Activated CD4-positive, alpha-beta T cell treated with anti-CD3 and anti-CD28 coated beads for 1 hour (primary cell): ENCODE data around the gene GOLPH3L.
"Not testable (repeated sequence)": the region's sequence is repeated elsewhere in the genome, so short reads cannot be mapped to it uniquely, and the experiment has no call there.

ENCODE experiments used
- DNase-seq: peaks from one replicate; pipeline ENCODE4 v3.0.0-alpha.2; 2020

GOLPH3L gene

GRCh38 chr1:150696995-150697927 is at the start of gene GOLPH3L:
Gene GOLPH3L, minus strand, starts transcription at chr1:150697154. Its CDS starts 2,316 bp downstream, at chr1:150694838.
- peak; percentile 80 for DNase-seq

DNA sequence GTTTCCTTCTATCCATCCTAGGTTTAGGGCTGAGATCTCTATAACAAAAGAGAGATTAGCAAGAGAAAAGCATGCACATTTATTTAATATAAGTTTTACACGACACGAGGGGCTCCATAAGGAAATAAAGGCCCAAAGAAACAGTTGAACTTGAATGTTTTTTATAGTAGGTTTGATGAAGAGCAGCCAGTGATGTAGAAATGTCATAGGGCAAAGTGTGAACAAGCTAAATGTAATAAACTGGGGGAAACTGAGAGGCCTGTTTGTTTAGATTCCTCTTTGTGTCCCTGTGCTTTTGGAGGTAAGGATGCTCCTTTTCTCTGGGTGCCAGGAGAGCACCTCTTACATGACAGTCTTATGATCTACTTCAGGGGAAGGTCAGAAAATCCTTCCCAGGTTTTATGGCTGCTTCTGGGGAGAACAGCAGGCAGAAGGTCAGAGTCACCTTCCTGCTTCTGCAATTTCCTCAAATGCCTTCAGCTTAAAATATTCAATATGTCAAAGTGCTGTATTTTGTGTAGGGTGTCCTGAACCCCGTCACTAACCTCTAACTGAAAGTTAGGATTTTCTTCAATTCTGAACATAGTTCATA is 33.3 kb upstream of the GOLPH3L start:
- no peak for DNase-seq

- no peak for DNase-seq
Measured at GRCh38 chr1:150724336-150724735, 27.4 kb upstream of the GOLPH3L start.

- no peak for DNase-seq
Measured at GRCh38 chr1:150720703-150721102, 23.7 kb upstream of the GOLPH3L start, which contains the start of gene HORMAD1. Gene HORMAD1, minus strand, starts transcription at chr1:150720895. Its CDS starts 1,390 bp downstream, at chr1:150719505.

- no peak for DNase-seq
Measured at GRCh38 chr1:150720098-150720497, 23.1 kb upstream of the GOLPH3L start.

- DNase-seq, result no peak
Measured at GRCh38 chr1:150718225-150718891, 21.4 kb upstream of the GOLPH3L start.

DNA sequence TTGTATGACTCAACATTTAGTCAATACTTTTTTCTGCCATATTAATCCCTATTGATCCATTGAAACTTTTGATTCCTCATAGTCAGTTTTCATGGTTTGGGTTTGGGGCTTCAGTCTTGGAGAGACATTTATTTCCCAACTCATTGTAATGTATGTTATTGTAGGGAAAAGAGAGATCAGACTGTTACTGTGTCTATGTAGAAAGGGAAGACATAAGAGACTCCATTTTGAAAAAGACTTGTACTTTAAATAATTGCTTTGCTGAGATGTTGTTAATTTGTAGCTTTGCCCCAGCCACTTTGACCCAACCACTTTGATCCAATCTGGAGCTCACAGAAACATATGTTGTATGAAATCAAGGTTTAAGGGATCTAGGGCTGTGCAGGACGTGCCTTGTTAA is 12.1 kb upstream of the GOLPH3L start:
- DNase-seq, result not testable (repeated sequence)

- DNase-seq, result no peak
Measured at GRCh38 chr1:150708595-150708994, 11.6 kb upstream of the GOLPH3L start.

- DNase-seq, result no peak
Measured at GRCh38 chr1:150706091-150706490, 9.1 kb upstream of the GOLPH3L start.

DNA sequence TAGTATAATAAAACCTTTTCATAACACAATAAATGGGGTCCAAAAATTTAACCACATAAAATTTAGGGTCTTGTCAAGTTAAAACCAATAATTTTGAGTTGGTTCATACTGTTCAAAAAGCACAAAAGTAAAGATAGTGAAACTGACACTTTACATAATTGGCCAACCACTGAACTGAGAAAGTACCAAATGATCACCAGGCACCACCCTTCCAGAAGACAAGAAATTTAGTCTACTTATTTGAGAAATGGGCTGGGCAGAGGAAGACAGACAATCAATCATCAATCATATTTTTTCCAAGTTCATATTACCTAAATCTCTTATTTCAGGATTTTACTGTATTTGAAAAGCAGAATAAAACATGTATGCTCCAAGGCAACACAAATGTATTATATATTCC is 6.5 kb upstream of the GOLPH3L start:
- DNase-seq, result no peak

DNA sequence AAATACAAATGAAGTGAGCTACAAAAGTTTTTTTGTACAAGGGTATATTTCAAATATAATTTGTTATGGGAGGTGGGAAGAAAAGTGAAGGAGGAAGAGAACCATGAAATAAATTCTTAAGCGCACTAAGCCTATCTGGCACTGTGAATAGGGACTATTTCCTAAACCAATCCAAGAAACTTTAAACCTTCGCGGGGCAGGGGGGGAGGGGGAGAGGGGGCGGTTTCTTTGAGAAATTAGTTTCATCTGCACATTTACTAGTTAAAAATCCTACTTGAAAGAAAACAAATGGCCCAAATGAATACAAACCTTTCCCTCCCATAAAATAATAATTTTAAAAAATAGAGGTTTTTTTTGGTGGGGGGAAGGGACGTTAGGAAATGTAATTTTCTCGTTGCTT is 364 bp downstream of the GOLPH3L start:
- DNase-seq, result no peak

DNA sequence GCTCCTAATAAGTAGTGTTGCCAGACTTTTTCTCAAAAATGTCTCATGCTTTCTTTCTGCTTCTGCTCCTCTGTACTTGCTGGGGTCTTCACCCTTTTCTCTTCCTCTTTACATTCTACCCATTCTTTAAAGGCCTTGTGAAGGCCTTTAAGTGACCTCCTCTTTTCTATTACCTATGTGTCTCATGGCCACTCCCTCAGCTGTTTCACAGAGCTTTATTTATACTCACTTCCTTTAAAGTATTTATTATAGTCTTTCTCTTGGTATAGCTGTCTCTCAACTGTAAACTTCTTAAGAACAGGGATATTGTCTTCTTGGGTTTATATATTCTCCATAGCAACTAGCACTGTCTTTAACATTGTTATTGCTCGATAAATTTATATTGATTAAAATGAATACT is 792 bp downstream of the GOLPH3L start:
- no peak for DNase-seq

GRCh38 chr1:150695561-150695960 is 1.4 kb downstream of the GOLPH3L start:
- no peak for DNase-seq

DNA sequence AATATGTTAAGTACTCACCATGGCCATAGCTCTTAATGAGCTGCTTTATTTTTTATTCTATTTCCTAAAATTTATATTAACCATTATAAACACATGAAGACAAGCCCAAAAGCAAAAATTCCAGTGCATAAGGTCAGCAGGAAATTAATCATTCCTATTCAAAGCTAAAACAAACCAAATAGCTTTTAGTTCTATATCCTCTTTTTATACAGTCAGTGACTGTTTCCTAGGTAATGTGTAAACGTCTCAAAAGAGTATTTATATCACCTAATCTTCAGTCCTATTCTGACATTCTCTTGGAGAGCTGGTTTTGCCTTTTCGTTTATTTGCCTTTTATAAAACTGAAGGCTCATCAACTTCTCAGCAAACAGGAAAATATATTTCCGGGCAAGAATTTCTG is 4.2 kb downstream of the GOLPH3L start:
- no peak for DNase-seq

DNA sequence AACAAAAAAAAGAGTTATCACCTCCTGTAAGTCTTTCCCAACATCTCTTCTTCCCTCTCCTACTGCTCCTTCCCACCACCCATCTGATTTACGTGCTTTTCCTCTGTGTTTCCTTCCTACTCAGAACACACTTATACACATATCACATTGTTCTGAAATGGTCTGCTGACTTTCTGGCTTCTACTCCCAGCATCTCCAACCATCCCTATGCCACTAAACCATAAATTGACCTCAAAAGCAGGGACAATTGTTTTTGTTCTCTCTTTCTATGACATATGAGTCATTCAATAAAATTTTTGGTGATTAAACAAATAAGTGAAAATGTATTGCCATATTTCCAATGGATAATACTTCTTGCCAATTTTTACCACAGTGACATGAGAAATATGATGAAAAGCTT is 8.2 kb downstream of the GOLPH3L start:
- no peak for DNase-seq

- DNase-seq, result no peak
Measured at GRCh38 chr1:150686275-150686674, 10.7 kb downstream of the GOLPH3L start.

DNA sequence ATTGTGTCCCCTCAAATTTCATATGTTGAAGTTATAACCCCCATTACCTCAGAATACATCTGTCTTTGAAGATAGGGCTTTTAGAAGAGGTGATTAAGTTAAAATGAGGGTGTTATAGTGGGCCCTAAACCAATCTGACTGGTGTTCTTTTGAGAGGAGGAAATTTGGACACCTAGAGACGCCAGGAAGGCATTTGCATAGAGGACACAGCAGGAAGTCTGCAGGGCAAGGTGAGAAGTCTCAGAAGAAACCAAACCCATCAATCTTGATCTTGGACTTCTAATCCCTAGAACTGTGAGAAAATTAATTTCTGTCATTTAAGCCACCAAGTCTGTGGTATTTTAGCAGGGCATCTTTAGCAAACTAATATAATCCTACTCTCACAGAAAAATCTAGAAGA is 13.0 kb downstream of the GOLPH3L start:
- DNase-seq, result no peak

DNA sequence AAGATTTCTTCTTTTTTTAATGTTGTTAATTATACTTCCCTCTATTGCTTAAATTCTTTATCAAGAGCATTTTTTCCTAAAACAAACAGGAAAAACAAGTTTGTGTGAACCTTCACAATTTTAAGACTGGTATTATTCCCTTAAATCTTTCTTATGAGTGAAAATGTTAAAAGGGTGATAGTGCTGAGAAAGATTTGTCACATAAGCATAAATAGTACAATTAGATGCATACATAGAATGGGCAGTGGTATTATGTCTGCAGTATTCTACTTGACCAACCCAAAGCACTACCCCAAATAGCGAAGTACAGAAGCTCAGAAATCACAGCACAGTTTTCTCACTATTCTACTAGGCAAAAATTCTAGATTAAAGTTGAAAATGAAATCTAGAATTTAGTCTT is 18.0 kb downstream of the GOLPH3L start:
- DNase-seq, result no peak

GRCh38 chr1:150674881-150675280 is 22.1 kb downstream of the GOLPH3L start:
- no peak for DNase-seq

DNA sequence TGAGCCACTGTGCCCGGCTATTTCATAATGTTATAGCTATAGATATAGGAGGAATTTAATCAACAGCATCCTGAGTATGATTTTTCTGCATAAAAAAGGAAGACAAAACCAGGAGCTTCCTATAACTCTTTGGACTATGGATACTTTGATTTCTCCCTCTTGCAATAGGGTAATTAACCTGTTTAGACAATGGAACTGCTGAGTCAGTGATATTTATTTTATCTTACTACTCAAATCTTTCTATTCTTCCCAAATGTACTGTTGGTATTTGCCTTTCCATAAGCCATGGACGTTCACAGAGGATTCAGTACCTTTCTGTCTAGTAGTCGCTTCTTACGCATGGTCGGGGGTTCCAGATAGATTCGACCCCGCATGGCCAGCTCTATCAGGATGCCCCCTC is 33.6 kb downstream of the GOLPH3L start:
- DNase-seq, result no peak

DNA sequence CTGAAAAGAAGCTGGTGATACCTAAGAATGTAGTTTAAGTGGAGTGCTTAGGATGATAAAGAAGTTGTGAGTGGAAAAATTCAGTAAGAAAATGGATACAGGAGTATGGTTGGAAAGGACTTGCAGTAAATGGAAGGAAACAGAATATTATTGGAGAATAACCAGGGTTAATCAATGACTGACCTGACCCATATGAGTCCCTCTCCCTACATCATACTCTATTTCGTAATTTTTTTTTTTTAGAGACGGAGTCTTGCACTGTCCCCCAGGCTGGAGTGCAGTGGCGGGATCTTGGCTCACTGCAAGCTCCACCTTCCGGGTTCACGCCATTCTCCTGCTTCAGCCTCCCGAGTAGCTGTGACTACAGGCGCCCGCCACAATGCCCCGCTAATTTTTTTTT is 34.1 kb downstream of the GOLPH3L start:
- DNase-seq, result no peak

DNA sequence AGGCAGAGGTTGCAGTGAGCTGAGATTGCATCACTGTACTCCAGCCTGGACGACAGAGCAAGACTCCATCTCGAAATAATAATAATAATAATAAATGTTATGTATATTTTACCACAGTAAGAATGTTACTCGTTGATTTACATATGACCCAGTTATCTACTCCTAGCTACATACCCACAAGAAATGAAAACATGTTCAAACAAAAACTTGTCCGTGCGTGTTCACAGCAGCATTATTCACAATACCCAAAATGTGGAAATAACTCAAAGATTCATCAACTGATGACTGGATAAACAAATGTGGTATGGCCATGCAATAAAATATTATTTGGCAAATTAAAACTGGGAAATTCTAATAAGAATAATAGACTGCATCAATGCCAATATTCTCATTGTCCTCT is 35.8 kb downstream of the GOLPH3L start:
- DNase-seq, result no peak

- no peak for DNase-seq
Measured at GRCh38 chr1:150660584-150660983, 36.4 kb downstream of the GOLPH3L start.

- not testable (repeated sequence) for DNase-seq
Measured at GRCh38 chr1:150657064-150657463, 39.9 kb downstream of the GOLPH3L start.
